Neural cell (in vitro differentiated cells): ENCODE results near the gene TBL1XR1.
"Not testable (repeated sequence)": the region's sequence is repeated elsewhere in the genome, so short reads cannot be mapped to it uniquely, and the experiment has no call there.

Experiments used
- EP300 ChIP-seq: fragments of 450-650 bp; conservative IDR thresholded peaks from 2 replicates; pipeline ENCODE4 v1.6.1; 2014; ENCODE audit warnings: antibody characterized with exemption, mild to moderate bottlenecking, moderate library complexity; ENCODE audit not compliant: poor library complexity, severe bottlenecking
- EZH2 ChIP-seq: fragments of 200-600, 300-800 bp; shearing (Covaris generic), sonication (generic); IDR thresholded peaks from 2 replicates; pipeline ENCODE4 v1.6.1; 2014; ENCODE audit warnings: antibody characterized with exemption, low read length, borderline replicate concordance, mild to moderate bottlenecking; ENCODE audit not compliant: insufficient read depth, poor library complexity, severe bottlenecking
- POLR2AphosphoS5 ChIP-seq: IDR thresholded peaks from 2 replicates; pipeline ENCODE4 v1.6.1; 2012
- RAD21 ChIP-seq: fragments of 450-650 bp; conservative IDR thresholded peaks from 2 replicates; pipeline ENCODE4 v1.6.1; 2014; ENCODE audit warnings: antibody characterized with exemption, mild to moderate bottlenecking, moderate library complexity
- TAF1 ChIP-seq: IDR thresholded peaks from 2 replicates; pipeline ENCODE4 v1.6.1; 2012; ENCODE audit warnings: low read depth
- TF ChIP-seq, protein P1 (sequence below): fragments of 450-650 bp; IDR thresholded peaks from 2 replicates; pipeline ENCODE4 v1.5.1; 2014; ENCODE audit warnings: antibody characterized with exemption, mild to moderate bottlenecking, moderate library complexity; ENCODE audit not compliant: poor library complexity, severe bottlenecking
- TF ChIP-seq, protein P2 (sequence below): IDR thresholded peaks from 2 replicates; pipeline ENCODE4 v1.6.1; 2012; ENCODE audit warnings: borderline replicate concordance

DNA sequence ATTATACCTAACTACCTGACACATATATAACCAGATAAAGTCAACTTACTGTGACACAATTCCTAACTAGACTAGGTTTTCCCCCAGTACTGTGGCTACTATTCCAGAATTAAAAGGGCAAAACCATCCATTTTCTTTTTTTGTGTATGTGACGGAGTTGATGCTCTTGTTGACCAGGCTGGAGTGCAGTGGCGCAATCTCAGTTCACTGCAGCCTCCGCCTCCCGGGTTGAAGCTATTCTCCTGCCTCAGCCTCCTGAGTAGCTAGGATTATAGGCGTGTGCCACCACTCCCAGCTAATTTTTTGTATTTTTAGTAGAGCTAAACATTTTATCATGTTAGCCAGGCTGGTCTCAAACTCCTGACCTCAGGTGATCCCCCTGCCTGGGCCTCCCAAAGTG is 7.1 kb downstream of the TBL1XR1 start:
- not testable (repeated sequence) for TF ChIP-seq EZH2, EP300, TAF1, POLR2AphosphoS5, RAD21
- TF ChIP-seq, protein P1, sequence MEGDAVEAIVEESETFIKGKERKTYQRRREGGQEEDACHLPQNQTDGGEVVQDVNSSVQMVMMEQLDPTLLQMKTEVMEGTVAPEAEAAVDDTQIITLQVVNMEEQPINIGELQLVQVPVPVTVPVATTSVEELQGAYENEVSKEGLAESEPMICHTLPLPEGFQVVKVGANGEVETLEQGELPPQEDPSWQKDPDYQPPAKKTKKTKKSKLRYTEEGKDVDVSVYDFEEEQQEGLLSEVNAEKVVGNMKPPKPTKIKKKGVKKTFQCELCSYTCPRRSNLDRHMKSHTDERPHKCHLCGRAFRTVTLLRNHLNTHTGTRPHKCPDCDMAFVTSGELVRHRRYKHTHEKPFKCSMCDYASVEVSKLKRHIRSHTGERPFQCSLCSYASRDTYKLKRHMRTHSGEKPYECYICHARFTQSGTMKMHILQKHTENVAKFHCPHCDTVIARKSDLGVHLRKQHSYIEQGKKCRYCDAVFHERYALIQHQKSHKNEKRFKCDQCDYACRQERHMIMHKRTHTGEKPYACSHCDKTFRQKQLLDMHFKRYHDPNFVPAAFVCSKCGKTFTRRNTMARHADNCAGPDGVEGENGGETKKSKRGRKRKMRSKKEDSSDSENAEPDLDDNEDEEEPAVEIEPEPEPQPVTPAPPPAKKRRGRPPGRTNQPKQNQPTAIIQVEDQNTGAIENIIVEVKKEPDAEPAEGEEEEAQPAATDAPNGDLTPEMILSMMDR: not testable (repeated sequence)
- TF ChIP-seq, protein P2, sequence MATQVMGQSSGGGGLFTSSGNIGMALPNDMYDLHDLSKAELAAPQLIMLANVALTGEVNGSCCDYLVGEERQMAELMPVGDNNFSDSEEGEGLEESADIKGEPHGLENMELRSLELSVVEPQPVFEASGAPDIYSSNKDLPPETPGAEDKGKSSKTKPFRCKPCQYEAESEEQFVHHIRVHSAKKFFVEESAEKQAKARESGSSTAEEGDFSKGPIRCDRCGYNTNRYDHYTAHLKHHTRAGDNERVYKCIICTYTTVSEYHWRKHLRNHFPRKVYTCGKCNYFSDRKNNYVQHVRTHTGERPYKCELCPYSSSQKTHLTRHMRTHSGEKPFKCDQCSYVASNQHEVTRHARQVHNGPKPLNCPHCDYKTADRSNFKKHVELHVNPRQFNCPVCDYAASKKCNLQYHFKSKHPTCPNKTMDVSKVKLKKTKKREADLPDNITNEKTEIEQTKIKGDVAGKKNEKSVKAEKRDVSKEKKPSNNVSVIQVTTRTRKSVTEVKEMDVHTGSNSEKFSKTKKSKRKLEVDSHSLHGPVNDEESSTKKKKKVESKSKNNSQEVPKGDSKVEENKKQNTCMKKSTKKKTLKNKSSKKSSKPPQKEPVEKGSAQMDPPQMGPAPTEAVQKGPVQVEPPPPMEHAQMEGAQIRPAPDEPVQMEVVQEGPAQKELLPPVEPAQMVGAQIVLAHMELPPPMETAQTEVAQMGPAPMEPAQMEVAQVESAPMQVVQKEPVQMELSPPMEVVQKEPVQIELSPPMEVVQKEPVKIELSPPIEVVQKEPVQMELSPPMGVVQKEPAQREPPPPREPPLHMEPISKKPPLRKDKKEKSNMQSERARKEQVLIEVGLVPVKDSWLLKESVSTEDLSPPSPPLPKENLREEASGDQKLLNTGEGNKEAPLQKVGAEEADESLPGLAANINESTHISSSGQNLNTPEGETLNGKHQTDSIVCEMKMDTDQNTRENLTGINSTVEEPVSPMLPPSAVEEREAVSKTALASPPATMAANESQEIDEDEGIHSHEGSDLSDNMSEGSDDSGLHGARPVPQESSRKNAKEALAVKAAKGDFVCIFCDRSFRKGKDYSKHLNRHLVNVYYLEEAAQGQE: not testable (repeated sequence)
